HCT116 (cell line): Measurements from ENCODE around the gene CACNA1G. TPM values are rescaled to one million over a fixed set of nuclear protein-coding genes. Genes with fewer than 3 reads are reported as not detected.

Experiments used
- ATAC-seq: fragments of 200-7000 bp; cut with Tn5 transposase; 2 replicates; pipeline ENCODE4 v1.9.1; 2020; ENCODE audit warnings: mild to moderate bottlenecking, moderate library complexity
- BruUV-seq: library from RNA; stranded (reverse); fragments of 400-500 nt; replicated peaks from 2 replicates; lab custom pipeline; 2021; lab: Mats Ljungman, UMichigan
- CTCF ChIA-PET: fragments of 300-600 bp; sonication (Branson Sonifier 250); formaldehyde crosslinking; loops from one replicate; lab custom pipeline; 2021; ENCODE audit warnings: antibody characterized with exemption; lab: Charles Lee
- POLR2A ChIA-PET: fragments of 300-600, 350-600 bp; sonication (Branson Sonifier 250); formaldehyde crosslinking; loops from one replicate; lab custom pipeline; 2021; ENCODE audit warnings: antibody characterized with exemption; lab: Charles Lee
- RAD21 ChIA-PET, 2 experiments: fragments of 300-600 bp; sonication (Branson Sonifier 250); formaldehyde crosslinking; loops; one replicate each; lab custom pipeline; 2023; ENCODE audit warnings: low total read pairs in 2 of 2; ENCODE audit not compliant: uncharacterized antibody in 2 of 2, unreplicated experiment in 2 of 2, low non-redundant PET in 1 of 2; lab: Charles Lee
- DNase-seq: peaks from one replicate; pipeline ENCODE4 v3.0.0-alpha.2; 2010; ENCODE audit warnings: low read depth, low spot score
- H2AFZ ChIP-seq: fragments of 200-600 bp; shearing (Covaris generic), sonication (generic); 2 replicates; pipeline ENCODE4 v1.6.1; 2017; ENCODE audit warnings: low read depth, mixed run types, mixed read lengths, antibody characterized with exemption, low read length; ENCODE audit not compliant: poor library complexity, severe bottlenecking
- H3K27ac ChIP-seq: 2 replicates; pipeline ENCODE4 v1.5.1; 2012; ENCODE audit warnings: low read depth, low read length
- H3K27me3 ChIP-seq: fragments of 200-600 bp; sonication (generic); 2 replicates; pipeline ENCODE4 v1.6.1; 2016; ENCODE audit warnings: mixed run types, low read length, mixed read lengths; ENCODE audit not compliant: insufficient read depth
- H3K36me3 ChIP-seq, 2 experiments: fragments of 200-500 bp in 1 of 2; fragments of 200-600 bp in 1 of 2; sonication (Bioruptor generic) in 1 of 2; sonication (generic) in 1 of 2; 2 replicates each; pipeline versions ENCODE4 v1.5.1 to v1.6.1; 2014 to 2016; ENCODE audit warnings: low read length in 2 of 2, inconsistent platforms in 1 of 2, mixed read lengths in 1 of 2, mixed run types in 1 of 2; ENCODE audit not compliant: insufficient read depth in 2 of 2, control insufficient read depth in 1 of 2
- H3K4me1 ChIP-seq, 2 experiments: fragments of 200-600 bp in 1 of 2; sonication (generic) in 1 of 2; 2 replicates each; pipeline versions ENCODE4 v1.5.1 to v1.6.1; 2012 to 2017; ENCODE audit warnings: low read length in 2 of 2, inconsistent platforms in 1 of 2, mild to moderate bottlenecking in 1 of 2, mixed read lengths in 1 of 2, mixed run types in 1 of 2, moderate library complexity in 1 of 2; ENCODE audit not compliant: insufficient read depth in 2 of 2, control insufficient read depth in 1 of 2
- H3K4me2 ChIP-seq: fragments of 200-600 bp; sonication (generic); 2 replicates; pipeline ENCODE4 v1.6.1; 2017; ENCODE audit warnings: mixed run types, low read length, mixed read lengths
- H3K4me3 ChIP-seq, 2 experiments: fragments of 200-600 bp in 1 of 2; sonication (generic) in 1 of 2; replicated peaks in 1 of 2; 2 replicates each; pipeline ENCODE4 v1.5.1; 2011 to 2016; ENCODE audit warnings: low read length in 2 of 2, control low read depth in 1 of 2, low read depth in 1 of 2, mild to moderate bottlenecking in 1 of 2, mixed read lengths in 1 of 2, mixed run types in 1 of 2
- H3K79me2 ChIP-seq: fragments of 200-600 bp; sonication (generic); 2 replicates; pipeline ENCODE4 v1.6.1; 2017; ENCODE audit warnings: mild to moderate bottlenecking, mixed run types, low read length, moderate library complexity, mixed read lengths; ENCODE audit not compliant: insufficient read depth
- H3K9ac ChIP-seq: fragments of 200-600 bp; sonication (generic); 2 replicates; pipeline ENCODE4 v1.6.1; 2016; ENCODE audit warnings: low read length, mixed read lengths
- H3K9me2 ChIP-seq: fragments of 200-600 bp; sonication (generic), shearing (Covaris generic); 2 replicates; pipeline ENCODE4 v1.6.1; 2017; ENCODE audit warnings: mixed run types, mild to moderate bottlenecking, moderate library complexity; ENCODE audit not compliant: insufficient read depth
- H3K9me3 ChIP-seq, 2 experiments: fragments of 200-500 bp in 1 of 2; fragments of 200-600 bp in 1 of 2; sonication (Bioruptor generic) in 1 of 2; sonication (generic) in 1 of 2; 2 replicates each; pipeline ENCODE4 v1.6.1; 2014 to 2017; ENCODE audit warnings: low read length in 2 of 2, mixed read lengths in 2 of 2, inconsistent platforms in 1 of 2, low read depth in 1 of 2, mild to moderate bottlenecking in 1 of 2, mixed run types in 1 of 2, moderate library complexity in 1 of 2; ENCODE audit not compliant: control insufficient read depth in 1 of 2, insufficient read depth in 1 of 2
- H4K20me1 ChIP-seq: fragments of 200-600 bp; sonication (generic), shearing (Covaris generic); 2 replicates; pipeline ENCODE4 v1.6.1; 2017; ENCODE audit warnings: mixed run types, mild to moderate bottlenecking, moderate library complexity; ENCODE audit not compliant: insufficient read depth
- CBX3 ChIP-seq: IDR thresholded peaks from 2 replicates; pipeline ENCODE4 v1.6.1; 2012; ENCODE audit warnings: low read depth
- CEBPB ChIP-seq: IDR thresholded peaks from 2 replicates; pipeline ENCODE4 v1.6.1; 2012; ENCODE audit warnings: low read depth
- EGR1 ChIP-seq: IDR thresholded peaks from 2 replicates; pipeline ENCODE4 v1.6.1; 2012; ENCODE audit warnings: low read depth
- ELF1 ChIP-seq: IDR thresholded peaks from 2 replicates; pipeline ENCODE4 v1.6.1; 2012; ENCODE audit warnings: low read depth, borderline replicate concordance
- EZH2phosphoT487 ChIP-seq: fragments of 200-600 bp; IDR thresholded peaks from 2 replicates; pipeline ENCODE4 v1.6.1; 2018; ENCODE audit warnings: antibody characterized with exemption, borderline replicate concordance
- FOSL1 ChIP-seq: IDR thresholded peaks from 2 replicates; pipeline ENCODE4 v1.6.1; 2012; ENCODE audit warnings: low read depth
- JUND ChIP-seq: IDR thresholded peaks from 2 replicates; pipeline ENCODE4 v1.6.1; 2012
- RAD21 ChIP-seq: IDR thresholded peaks from 2 replicates; pipeline ENCODE4 v1.6.1; 2012; ENCODE audit warnings: low read depth, mild to moderate bottlenecking
- SIN3A ChIP-seq: IDR thresholded peaks from 2 replicates; pipeline ENCODE4 v1.6.1; 2012; ENCODE audit warnings: low read depth
- SP1 ChIP-seq: IDR thresholded peaks from 2 replicates; pipeline ENCODE4 v1.6.1; 2012; ENCODE audit warnings: low read depth
- SRF ChIP-seq: IDR thresholded peaks from 2 replicates; pipeline ENCODE4 v1.6.1; 2012; ENCODE audit warnings: low read depth
- TCF7L2 ChIP-seq: IDR thresholded peaks from 2 replicates; pipeline ENCODE4 v1.7.0; 2011; ENCODE audit warnings: borderline replicate concordance, inconsistent platforms; ENCODE audit not compliant: insufficient read depth, insufficient read length; ENCODE audit errors: extremely low read depth
- YY1 ChIP-seq: IDR thresholded peaks from 2 replicates; pipeline ENCODE4 v1.6.1; 2011; ENCODE audit warnings: low read length, low read depth, moderate library complexity, mild to moderate bottlenecking; ENCODE audit not compliant: insufficient replicate concordance; ENCODE audit errors: extremely low read depth
- ZFX ChIP-seq: fragments of 450-650 bp; IDR thresholded peaks from 2 replicates; pipeline ENCODE4 v1.6.1; 2017
- ZNF274 ChIP-seq: fragments of 200-500 bp; sonication (Bioruptor generic); IDR thresholded peaks from 2 replicates; pipeline ENCODE4 v1.6.1; 2014; ENCODE audit warnings: mild to moderate bottlenecking, low read depth, low read length, inconsistent platforms
- intact Hi-C: fragments of 100-400 bp; cut with micrococcal nuclease; formaldehyde crosslinking; loops from 2 replicates; pipeline ENCODE4 v1.10.0; 2022
- total RNA-seq: library from RNA; stranded (reverse); gene quantifications from one replicate; pipeline ENCODE4 v1.2.1, GENCODE V29; 2021; ENCODE audit not compliant: unreplicated experiment
- TF ChIP-seq, protein P1 (sequence below), 3 experiments: fragments of 200-600 bp in 1 of 3; sonication (generic) in 1 of 3; IDR thresholded peaks in 2 of 3; conservative IDR thresholded peaks in 1 of 3; 2 replicates each; pipeline ENCODE4 v1.5.1; 2012 to 2017; ENCODE audit warnings: low read depth in 2 of 3, low read length in 2 of 3, antibody characterized with exemption in 1 of 3, borderline replicate concordance in 1 of 3, control low read depth in 1 of 3, mild to moderate bottlenecking in 1 of 3, mixed read lengths in 1 of 3, mixed run types in 1 of 3, moderate library complexity in 1 of 3; ENCODE audit not compliant: insufficient read depth in 1 of 3
- TF ChIP-seq, protein P2 (sequence below): IDR thresholded peaks from 2 replicates; pipeline ENCODE4 v1.6.1; 2012; ENCODE audit warnings: low read depth
- TF ChIP-seq, protein P3 (sequence below): IDR thresholded peaks from 2 replicates; pipeline ENCODE4 v1.6.1; 2012
- TF ChIP-seq, protein P4 (sequence below): IDR thresholded peaks from 2 replicates; pipeline ENCODE4 v1.6.1; 2011; ENCODE audit warnings: mild to moderate bottlenecking, low read length, moderate library complexity; ENCODE audit not compliant: insufficient replicate concordance; ENCODE audit errors: extremely low read depth
- TF ChIP-seq, protein P5 (sequence below): IDR thresholded peaks from 2 replicates; pipeline ENCODE4 v1.6.1; 2012

CACNA1G gene
- total RNA-seq, 1 experiment from 2014 or later, result 3.4 TPM

DNA sequence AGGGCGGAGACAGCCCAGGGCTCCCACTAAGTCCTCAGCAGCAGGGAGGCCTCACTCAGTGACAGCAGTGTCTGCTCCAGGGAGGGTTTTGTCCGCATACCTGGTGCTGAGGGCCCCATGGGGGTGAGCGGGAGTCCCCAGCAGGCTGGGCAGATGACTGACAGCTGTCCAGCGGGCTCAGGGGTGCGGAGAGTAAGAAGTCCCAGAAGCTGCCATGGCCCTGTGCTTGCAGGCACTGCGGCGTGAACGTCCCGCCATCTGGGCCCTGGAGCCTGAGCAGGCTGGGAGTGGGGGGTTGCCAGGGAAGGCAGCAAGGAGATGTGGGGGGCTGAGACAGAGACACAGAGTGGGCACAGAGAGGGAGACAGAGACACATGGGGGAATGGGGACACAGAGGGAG, 20.1 kb downstream of the CACNA1G start:
- H3K9me3 ChIP-seq, result no peaks in the 10 kb centered on the region
- no peaks in the 10 kb centered on the region for H3K9me2 ChIP-seq
- DNase-seq (no peak), ATAC-seq (no peak)
- H3K4me1 ChIP-seq, result no peaks in the 10 kb centered on the region
- no peaks in the 10 kb centered on the region for H3K27me3 ChIP-seq
- H2AFZ ChIP-seq, result no peak overlapping the region
- BruUV-seq, result no TSS peak
- ChIA-PET POLR2A (no interaction called here), CTCF (no interaction called here), RAD21 (no interaction called here)
- TF ChIP-seq, protein P1, sequence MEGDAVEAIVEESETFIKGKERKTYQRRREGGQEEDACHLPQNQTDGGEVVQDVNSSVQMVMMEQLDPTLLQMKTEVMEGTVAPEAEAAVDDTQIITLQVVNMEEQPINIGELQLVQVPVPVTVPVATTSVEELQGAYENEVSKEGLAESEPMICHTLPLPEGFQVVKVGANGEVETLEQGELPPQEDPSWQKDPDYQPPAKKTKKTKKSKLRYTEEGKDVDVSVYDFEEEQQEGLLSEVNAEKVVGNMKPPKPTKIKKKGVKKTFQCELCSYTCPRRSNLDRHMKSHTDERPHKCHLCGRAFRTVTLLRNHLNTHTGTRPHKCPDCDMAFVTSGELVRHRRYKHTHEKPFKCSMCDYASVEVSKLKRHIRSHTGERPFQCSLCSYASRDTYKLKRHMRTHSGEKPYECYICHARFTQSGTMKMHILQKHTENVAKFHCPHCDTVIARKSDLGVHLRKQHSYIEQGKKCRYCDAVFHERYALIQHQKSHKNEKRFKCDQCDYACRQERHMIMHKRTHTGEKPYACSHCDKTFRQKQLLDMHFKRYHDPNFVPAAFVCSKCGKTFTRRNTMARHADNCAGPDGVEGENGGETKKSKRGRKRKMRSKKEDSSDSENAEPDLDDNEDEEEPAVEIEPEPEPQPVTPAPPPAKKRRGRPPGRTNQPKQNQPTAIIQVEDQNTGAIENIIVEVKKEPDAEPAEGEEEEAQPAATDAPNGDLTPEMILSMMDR (IDR thresholded peaks at IDR 0.05 in 2 of 3, conservative IDR thresholded peaks at IDR 0.05 in 1 of 3; ENCODE audit: borderline replicate concordance in 1 of 3, insufficient read depth in 1 of 3, low read depth in 2 of 3, low read length in 2 of 3), result no peak
- TF ChIP-seq EZH2phosphoT487 (no peak), RAD21 (no peak), SRF (no peak), ZNF274 (no peak), ZFX (no peak), YY1 (no peak), SIN3A (no peak), EGR1 (no peak), SP1 (no peak), FOSL1 (no peak), ELF1 (no peak), CEBPB (no peak), JUND (no peak), TCF7L2 (no peak), CBX3 (no peak)
- TF ChIP-seq, protein P2, sequence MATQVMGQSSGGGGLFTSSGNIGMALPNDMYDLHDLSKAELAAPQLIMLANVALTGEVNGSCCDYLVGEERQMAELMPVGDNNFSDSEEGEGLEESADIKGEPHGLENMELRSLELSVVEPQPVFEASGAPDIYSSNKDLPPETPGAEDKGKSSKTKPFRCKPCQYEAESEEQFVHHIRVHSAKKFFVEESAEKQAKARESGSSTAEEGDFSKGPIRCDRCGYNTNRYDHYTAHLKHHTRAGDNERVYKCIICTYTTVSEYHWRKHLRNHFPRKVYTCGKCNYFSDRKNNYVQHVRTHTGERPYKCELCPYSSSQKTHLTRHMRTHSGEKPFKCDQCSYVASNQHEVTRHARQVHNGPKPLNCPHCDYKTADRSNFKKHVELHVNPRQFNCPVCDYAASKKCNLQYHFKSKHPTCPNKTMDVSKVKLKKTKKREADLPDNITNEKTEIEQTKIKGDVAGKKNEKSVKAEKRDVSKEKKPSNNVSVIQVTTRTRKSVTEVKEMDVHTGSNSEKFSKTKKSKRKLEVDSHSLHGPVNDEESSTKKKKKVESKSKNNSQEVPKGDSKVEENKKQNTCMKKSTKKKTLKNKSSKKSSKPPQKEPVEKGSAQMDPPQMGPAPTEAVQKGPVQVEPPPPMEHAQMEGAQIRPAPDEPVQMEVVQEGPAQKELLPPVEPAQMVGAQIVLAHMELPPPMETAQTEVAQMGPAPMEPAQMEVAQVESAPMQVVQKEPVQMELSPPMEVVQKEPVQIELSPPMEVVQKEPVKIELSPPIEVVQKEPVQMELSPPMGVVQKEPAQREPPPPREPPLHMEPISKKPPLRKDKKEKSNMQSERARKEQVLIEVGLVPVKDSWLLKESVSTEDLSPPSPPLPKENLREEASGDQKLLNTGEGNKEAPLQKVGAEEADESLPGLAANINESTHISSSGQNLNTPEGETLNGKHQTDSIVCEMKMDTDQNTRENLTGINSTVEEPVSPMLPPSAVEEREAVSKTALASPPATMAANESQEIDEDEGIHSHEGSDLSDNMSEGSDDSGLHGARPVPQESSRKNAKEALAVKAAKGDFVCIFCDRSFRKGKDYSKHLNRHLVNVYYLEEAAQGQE, result no peak
- TF ChIP-seq, protein P3, sequence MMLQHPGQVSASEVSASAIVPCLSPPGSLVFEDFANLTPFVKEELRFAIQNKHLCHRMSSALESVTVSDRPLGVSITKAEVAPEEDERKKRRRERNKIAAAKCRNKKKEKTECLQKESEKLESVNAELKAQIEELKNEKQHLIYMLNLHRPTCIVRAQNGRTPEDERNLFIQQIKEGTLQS, result no peak
- TF ChIP-seq, protein P4, sequence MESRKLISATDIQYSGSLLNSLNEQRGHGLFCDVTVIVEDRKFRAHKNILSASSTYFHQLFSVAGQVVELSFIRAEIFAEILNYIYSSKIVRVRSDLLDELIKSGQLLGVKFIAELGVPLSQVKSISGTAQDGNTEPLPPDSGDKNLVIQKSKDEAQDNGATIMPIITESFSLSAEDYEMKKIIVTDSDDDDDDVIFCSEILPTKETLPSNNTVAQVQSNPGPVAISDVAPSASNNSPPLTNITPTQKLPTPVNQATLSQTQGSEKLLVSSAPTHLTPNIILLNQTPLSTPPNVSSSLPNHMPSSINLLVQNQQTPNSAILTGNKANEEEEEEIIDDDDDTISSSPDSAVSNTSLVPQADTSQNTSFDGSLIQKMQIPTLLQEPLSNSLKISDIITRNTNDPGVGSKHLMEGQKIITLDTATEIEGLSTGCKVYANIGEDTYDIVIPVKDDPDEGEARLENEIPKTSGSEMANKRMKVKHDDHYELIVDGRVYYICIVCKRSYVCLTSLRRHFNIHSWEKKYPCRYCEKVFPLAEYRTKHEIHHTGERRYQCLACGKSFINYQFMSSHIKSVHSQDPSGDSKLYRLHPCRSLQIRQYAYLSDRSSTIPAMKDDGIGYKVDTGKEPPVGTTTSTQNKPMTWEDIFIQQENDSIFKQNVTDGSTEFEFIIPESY, result no peak
- TF ChIP-seq, protein P5, sequence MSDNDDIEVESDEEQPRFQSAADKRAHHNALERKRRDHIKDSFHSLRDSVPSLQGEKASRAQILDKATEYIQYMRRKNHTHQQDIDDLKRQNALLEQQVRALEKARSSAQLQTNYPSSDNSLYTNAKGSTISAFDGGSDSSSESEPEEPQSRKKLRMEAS, result no peak
- H3K79me2 ChIP-seq, result no peaks in the 10 kb centered on the region
- H3K27ac ChIP-seq, result no peak overlapping the region
- H4K20me1 ChIP-seq, result no peaks in the 10 kb centered on the region
- intact Hi-C loops, result no loop called here
- H3K4me2 ChIP-seq, result no peak overlapping the region
- H3K36me3 ChIP-seq, result no peaks in the 10 kb centered on the region
- H3K9ac ChIP-seq, result no peak overlapping the region
- no peak overlapping the region for H3K4me3 ChIP-seq
